GM18873 (cell line): ENCODE measurements around the gene RIPOR3.
"Not testable (repeated sequence)": the region's sequence is repeated elsewhere in the genome, so short reads cannot be mapped to it uniquely, and the experiment has no call there.

Experiments
- ATAC-seq: cut with Tn5 transposase; IDR thresholded peaks from one replicate; pipeline ENCODE4 v1.9.1; 2021; ENCODE audit warnings: mild to moderate bottlenecking, moderate library complexity, moderate number of reproducible peaks; ENCODE audit not compliant: unreplicated experiment, low FRiP score

RIPOR3 gene

GRCh38 chr20:50659975-50660670 lies 31.2 kb downstream of the RIPOR3 start:
- no peak for ATAC-seq

- ATAC-seq: no peak
Measured at GRCh38 chr20:50658804-50659380, 32.5 kb downstream of the RIPOR3 start.

GRCh38 chr20:50655311-50655880 lies 35.9 kb downstream of the RIPOR3 start:
- ATAC-seq: no peak

- ATAC-seq: no peak
Measured at GRCh38 chr20:50654904-50655303, 36.4 kb downstream of the RIPOR3 start.

GRCh38 chr20:50652702-50653294 lies 38.5 kb downstream of the RIPOR3 start:
- no peak for ATAC-seq

GRCh38 chr20:50651676-50652075 lies 39.7 kb downstream of the RIPOR3 start:
- no peak for ATAC-seq

GRCh38 chr20:50649590-50649989 lies 41.8 kb downstream of the RIPOR3 start:
- ATAC-seq: no peak

GRCh38 chr20:50648651-50649050 lies 42.7 kb downstream of the RIPOR3 start:
- no peak for ATAC-seq

- ATAC-seq: no peak
Measured at GRCh38 chr20:50646483-50646996, 44.8 kb downstream of the RIPOR3 start.

- ATAC-seq: no peak
Measured at GRCh38 chr20:50645253-50646068, 45.9 kb downstream of the RIPOR3 start.

- ATAC-seq: no peak
Measured at GRCh38 chr20:50642288-50642803, 49.0 kb downstream of the RIPOR3 start.

GRCh38 chr20:50641625-50642287 lies 49.6 kb downstream of the RIPOR3 start:
- ATAC-seq: not testable (repeated sequence)

GRCh38 chr20:50639971-50640711 lies 51.2 kb downstream of the RIPOR3 start:
- ATAC-seq: not testable (repeated sequence)

- not testable (repeated sequence) for ATAC-seq
Measured at GRCh38 chr20:50638015-50638847, 53.1 kb downstream of the RIPOR3 start.

GRCh38 chr20:50636601-50637540 lies 54.5 kb downstream of the RIPOR3 start:
- ATAC-seq: no peak

GRCh38 chr20:50635676-50636600 lies 55.4 kb downstream of the RIPOR3 start:
- no peak for ATAC-seq
